Activated CD4-positive, CD25-positive, alpha-beta regulatory T cell treated with anti-CD3 and anti-CD28 coated beads, Interleukin-2, amount 50 U/mL, for 24 hours (primary cell): ENCODE results near the gene MORN1.

Source experiments
- ATAC-seq, 2 donors: fragments of 150-1000 bp; cut with Tn5 transposase; one replicate each; pipeline ENCODE4 v1.10.0; 2021; ENCODE audit warnings: mild to moderate bottlenecking in 1 of 2, moderate library complexity in 1 of 2

MORN1 gene

GRCh38 chr1:2384941-2385481, 6.3 kb downstream of the MORN1 start:
- no peak for ATAC-seq

DNA sequence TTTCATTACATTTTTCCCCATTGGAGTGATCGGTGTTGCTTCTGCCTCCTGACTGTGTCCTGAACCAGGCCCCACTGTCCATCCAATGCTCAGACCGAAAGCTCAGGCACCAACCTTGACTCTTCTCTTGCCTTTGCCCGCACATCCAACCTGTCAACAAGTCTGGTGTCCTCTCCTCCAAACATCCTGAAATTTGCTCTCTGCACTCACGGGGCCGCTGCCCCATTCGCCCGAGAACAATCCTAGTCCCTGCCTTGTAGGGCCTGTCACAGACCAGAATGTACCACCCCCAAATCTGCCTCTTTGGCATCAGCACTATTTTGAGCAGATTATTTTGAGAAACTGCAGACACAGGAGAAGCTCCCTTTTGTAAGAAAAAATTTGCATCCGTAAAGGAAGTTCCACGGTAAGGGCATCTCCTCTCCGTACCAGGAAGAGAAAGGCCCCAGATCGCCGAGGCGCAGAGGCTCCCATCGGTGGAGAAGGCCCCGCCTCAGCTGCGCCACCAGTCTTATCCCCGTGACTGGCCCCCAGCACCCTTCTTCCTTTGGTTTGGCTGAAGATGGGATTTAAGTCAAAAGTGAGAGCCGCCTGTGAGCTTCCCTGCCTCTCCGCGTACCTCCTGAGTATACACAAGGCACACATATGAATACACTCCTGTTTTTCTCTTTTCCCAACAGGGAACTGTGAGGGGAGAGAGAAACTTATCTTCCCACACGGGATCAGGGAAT, 7.1 kb downstream of the MORN1 start:
- ATAC-seq, result no peak

DNA sequence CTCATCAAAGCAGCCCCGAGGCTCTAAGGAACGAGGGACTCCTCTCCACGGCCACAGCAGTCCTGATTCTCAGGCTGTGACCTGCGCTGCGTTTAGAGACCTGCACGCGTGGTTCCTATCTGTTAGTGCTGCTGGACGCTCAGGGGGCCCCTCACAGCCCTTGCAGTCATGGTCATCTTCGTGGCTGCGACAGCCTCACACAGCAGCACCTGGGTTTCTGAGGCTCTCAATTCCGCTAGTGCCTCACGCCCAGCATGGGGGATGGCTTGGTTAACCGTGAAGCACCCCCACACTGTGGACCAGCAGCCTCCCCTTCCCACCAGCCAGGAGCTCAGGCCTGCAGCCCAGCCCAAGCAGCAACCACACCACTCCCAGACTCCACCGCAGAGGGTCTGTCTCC, 7.8 kb downstream of the MORN1 start:
- ATAC-seq, result no peak

GRCh38 chr1:2382621-2383361, 8.6 kb downstream of the MORN1 start:
- ATAC-seq, result peak in 1 of 2 donors; percentile 22

DNA sequence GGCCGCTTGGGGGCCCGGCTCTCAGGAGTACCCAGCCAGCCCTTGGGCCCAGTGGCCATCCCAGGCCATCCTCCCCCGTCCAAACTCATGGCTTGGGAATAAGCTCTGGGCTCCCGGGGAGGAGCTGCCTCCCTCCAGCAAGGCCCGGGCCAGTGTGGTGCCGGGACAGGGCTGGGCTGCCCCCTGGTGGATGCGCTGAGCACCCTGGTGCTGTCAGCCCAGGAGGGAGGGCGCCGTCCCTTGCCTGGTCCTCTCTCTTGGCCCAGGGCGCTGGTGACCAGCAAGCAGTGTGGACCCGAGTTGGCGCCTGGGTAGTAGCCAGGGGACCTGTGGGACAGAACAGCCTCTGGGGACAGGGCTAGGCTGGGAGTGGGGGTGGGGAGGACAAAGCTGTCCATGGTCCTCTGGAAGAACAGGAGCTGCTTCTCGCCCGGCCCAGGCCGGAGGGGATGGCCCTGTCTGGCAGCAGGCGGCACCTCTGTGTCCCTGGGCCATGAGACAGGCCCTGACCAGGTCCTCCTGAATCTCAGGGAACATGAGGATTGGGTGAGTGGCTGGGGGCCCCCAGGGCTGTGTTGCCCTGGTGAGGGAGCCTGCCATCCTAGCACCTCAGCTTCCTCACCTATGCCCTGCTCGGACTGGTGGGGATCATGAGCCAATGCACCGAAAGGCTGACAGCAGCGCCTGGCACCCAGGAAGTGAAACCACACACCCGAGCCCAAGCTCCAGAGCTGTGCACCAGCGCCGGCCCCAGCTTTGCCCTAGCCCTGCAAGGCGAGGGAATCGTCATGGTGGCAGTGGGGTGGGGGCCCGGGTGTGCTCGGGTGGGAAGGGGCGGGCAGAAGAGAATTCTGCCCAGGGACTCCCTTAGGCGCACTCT, 9.4 kb downstream of the MORN1 start:
- peak; percentile 96 for ATAC-seq

GRCh38 chr1:2380816-2381591, 10.3 kb downstream of the MORN1 start:
- ATAC-seq, result no peak

DNA sequence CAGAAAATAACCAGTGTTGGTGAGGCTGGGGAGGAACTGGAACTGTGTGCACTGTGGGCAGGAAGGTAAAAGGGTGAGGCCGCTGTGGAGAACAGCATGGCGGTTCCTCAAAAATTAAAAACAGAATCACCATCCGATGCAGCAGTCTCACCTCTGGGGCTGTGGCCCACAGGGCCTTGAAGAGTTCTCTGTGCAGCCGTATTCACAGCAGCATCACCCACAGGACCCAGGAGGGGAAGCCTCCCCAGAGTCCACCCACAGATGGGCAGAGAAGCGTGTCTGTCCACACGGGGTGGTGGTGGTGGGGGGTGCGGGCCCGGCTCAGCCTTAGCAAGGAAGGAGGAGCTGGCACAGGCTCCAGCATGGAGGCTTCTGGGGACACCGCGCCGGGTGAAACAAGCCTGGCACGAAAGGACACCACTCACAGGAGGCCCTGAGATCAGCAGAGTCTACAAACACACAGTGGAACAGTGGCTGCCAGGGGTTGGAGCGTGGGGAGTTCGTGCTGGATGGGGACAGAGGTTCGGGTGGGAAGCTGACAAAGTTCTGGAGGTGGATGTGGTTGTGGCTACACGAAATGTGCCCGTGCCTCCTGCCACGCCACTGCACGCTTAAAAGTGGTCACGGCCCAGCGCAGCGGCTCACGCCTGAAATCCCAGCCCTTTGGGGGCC, 11.5 kb downstream of the MORN1 start:
- ATAC-seq, result no peak

- ATAC-seq, result no peak
Observed at GRCh38 chr1:2378956-2379732, 12.2 kb downstream of the MORN1 start.

- no peak for ATAC-seq
Observed at GRCh38 chr1:2378441-2378851, 12.9 kb downstream of the MORN1 start.

GRCh38 chr1:2377751-2378440, 13.5 kb downstream of the MORN1 start:
- ATAC-seq, result no peak

GRCh38 chr1:2376931-2377672, 14.3 kb downstream of the MORN1 start:
- no peak for ATAC-seq

- no peak for ATAC-seq
Observed at GRCh38 chr1:2376261-2376741, 15.1 kb downstream of the MORN1 start.

- ATAC-seq, result no peak
Observed at GRCh38 chr1:2375923-2376260, 15.5 kb downstream of the MORN1 start.

GRCh38 chr1:2375246-2375922, 16.0 kb downstream of the MORN1 start:
- no peak for ATAC-seq

DNA sequence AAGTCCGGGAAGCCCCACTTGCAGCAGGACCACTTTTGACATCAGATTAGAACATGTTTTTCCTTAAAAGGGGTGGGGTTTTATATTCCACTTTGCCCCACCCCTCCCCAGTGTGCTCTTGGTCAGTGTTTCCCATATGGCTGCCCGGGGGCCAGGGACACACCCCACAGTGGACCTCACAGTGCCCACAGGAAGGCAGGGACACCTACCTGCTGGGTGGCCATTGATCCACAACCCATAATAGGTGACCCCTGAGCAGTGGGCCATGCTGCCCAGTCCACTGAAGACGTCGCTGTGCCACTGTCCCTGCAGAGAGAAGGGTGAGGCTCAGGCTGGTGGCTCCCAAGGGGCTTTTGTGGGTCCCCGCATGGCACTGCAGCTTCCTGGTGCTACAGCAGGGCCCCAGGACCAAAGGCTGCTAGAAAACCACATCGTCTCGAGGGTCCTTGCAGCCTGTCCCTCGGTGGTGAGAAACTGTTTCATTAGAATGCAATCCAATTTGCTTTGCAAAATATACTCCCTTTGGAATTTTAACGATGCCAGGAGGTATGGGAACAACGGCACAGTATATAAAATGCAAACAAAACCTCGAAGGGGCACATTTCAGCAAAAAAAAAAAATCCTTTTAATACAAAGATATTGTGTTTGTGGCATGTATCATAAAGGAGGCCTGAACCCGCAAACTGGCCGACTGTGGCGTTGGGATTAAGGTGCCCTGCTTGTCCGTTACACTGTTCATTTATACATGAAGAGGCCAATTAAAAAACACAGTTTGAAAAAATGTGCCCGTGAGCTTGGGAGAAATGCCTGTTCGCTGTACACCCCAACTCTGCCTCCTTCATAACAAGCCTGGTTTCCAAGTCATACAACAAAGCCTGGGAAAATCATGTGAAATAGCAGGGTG, 16.9 kb downstream of the MORN1 start:
- no peak for ATAC-seq

- no peak for ATAC-seq
Observed at GRCh38 chr1:2373551-2374251, 17.7 kb downstream of the MORN1 start.
